K562 (cell line): Measurements from ENCODE around the gene PABPC3. TPM values are rescaled to one million over a fixed set of nuclear protein-coding genes. Genes with fewer than 3 reads are reported as not detected.

Source experiments
- ATAC-seq: fragments of 200-7000 bp; cut with Tn5 transposase; 3 replicates; pipeline ENCODE4 v1.9.1; 2020; ENCODE audit warnings: moderate library complexity
- BruUV-seq: library from RNA; stranded (reverse); fragments of 400-500 nt; replicated peaks from 2 replicates; lab custom pipeline; 2021; lab: Mats Ljungman, UMichigan
- CTCF ChIA-PET: fragments of 300-600 bp; formaldehyde crosslinking; extraction: SDS; loops from one replicate; lab custom pipeline; 2021; ENCODE audit warnings: low intra/inter-chr PET ratio; lab: Yijun Ruan, JAX
- POLR2A ChIA-PET: fragments of 300-600, 350-650 bp; sonication (Branson Sonifier 250); formaldehyde crosslinking; extraction: SDS; loops from one replicate; lab custom pipeline; 2021; ENCODE audit warnings: antibody characterized with exemption, inconsistent platforms; lab: Yijun Ruan, JAX
- DNase-seq, 4 experiments: peaks; one replicate each; pipeline versions ENCODE4 v3.0.0 to v3.0.0-alpha.2; 2011 to 2018; ENCODE audit warnings: low spot score in 3 of 4, mixed read lengths in 3 of 4; ENCODE audit errors: extremely low read depth in 1 of 4
- FAIRE-seq: peaks from 2 replicates; lab custom pipeline; 2011; peaks lifted over from hg19 to GRCh38; lab: Jason Lieb, UNC
- H2AFZ ChIP-seq: 2 replicates; pipeline ENCODE4 v1.6.0; 2011; ENCODE audit warnings: low read depth, low read length, control low read depth, inconsistent platforms
- H3K27ac ChIP-seq: fragments of 200-600 bp; 3 replicates; pipeline ENCODE4 v1.8.0; 2011; ENCODE audit warnings: low read depth, mild to moderate bottlenecking, control low read depth, inconsistent platforms, low read length, moderate library complexity, mixed read lengths; ENCODE audit errors: extremely low read depth
- H3K27me3 ChIP-seq, 2 experiments: fragments of 300-600 bp in 1 of 2; 2 replicates in 1 of 2; 3 replicates in 1 of 2; pipeline versions ENCODE4 v1.6.0 to v1.8.0; 2011; ENCODE audit warnings: inconsistent platforms in 2 of 2, low read length in 2 of 2, mild to moderate bottlenecking in 1 of 2, mixed read lengths in 1 of 2, moderate library complexity in 1 of 2; ENCODE audit not compliant: control insufficient read depth in 2 of 2, insufficient read depth in 2 of 2
- H3K36me3 ChIP-seq: fragments of 300-600 bp; 3 replicates; pipeline ENCODE4 v1.8.0; 2011; ENCODE audit warnings: mild to moderate bottlenecking, low read length, inconsistent platforms; ENCODE audit not compliant: control insufficient read depth, insufficient read depth
- H3K4me1 ChIP-seq, 2 experiments: fragments of 200-600 bp in 1 of 2; replicated peaks in 1 of 2; 2 replicates in 1 of 2; 3 replicates in 1 of 2; pipeline versions ENCODE4 v1.5.1 to v1.8.0; 2011; ENCODE audit warnings: inconsistent platforms in 2 of 2, low read length in 2 of 2, mild to moderate bottlenecking in 1 of 2, mixed read lengths in 1 of 2, moderate library complexity in 1 of 2; ENCODE audit not compliant: control insufficient read depth in 2 of 2, insufficient read depth in 2 of 2
- H3K4me2 ChIP-seq: 2 replicates; pipeline ENCODE4 v1.6.1; 2011; ENCODE audit warnings: low read length, control low read depth, inconsistent platforms, mixed read lengths; ENCODE audit not compliant: insufficient read depth
- H3K4me3 ChIP-seq: fragments of 200-600 bp; sonication (generic), shearing (Covaris generic); 2 replicates; pipeline ENCODE4 v1.5.1; 2016; ENCODE audit warnings: control low read depth, inconsistent platforms
- H3K79me2 ChIP-seq: fragments of 200-600 bp; 3 replicates; pipeline ENCODE4 v1.8.0; 2011; ENCODE audit warnings: low read length, inconsistent platforms; ENCODE audit not compliant: control insufficient read depth, insufficient read depth
- H3K9ac ChIP-seq, 2 experiments: 2 replicates each; pipeline versions ENCODE4 v1.6.0 to v1.6.1; 2011; ENCODE audit warnings: low read depth in 2 of 2, low read length in 2 of 2, control low read depth in 1 of 2, inconsistent platforms in 1 of 2, mild to moderate bottlenecking in 1 of 2, mixed read lengths in 1 of 2; ENCODE audit not compliant: insufficient read depth in 1 of 2
- H3K9me1 ChIP-seq: one replicate; pipeline ENCODE4 v1.6.0; 2011; ENCODE audit warnings: inconsistent platforms, mild to moderate bottlenecking, low read length, moderate library complexity; ENCODE audit not compliant: control insufficient read depth, insufficient read depth
- H3K9me3 ChIP-seq: replicated peaks from 2 replicates; pipeline ENCODE4 v1.5.1; 2011; ENCODE audit warnings: low read depth, low read length, inconsistent platforms; ENCODE audit not compliant: control insufficient read depth, insufficient read depth
- H4K20me1 ChIP-seq: replicated peaks from 2 replicates; pipeline ENCODE4 v1.6.1; 2011; ENCODE audit warnings: low read length, inconsistent platforms, mixed read lengths; ENCODE audit not compliant: control insufficient read depth, insufficient read depth
- ESRRB ChIP-seq: fragments of 250-450 bp; sonication (Bioruptor Pico); IDR thresholded peaks from 2 replicates; pipeline ENCODE4 v1.5.0; 2020; ENCODE audit warnings: mild to moderate bottlenecking, moderate library complexity, borderline replicate concordance
- KAT7 ChIP-seq: sonication (generic); formaldehyde crosslinking; IDR thresholded peaks from 2 replicates; pipeline ENCODE4 v1.8.0; 2022; ENCODE audit warnings: missing genetic modification reagents, mild to moderate bottlenecking, borderline replicate concordance
- RBM14 ChIP-seq: fragments of 200-400 bp; formaldehyde crosslinking; IDR thresholded peaks from 2 replicates; pipeline ENCODE4 v1.6.1; 2018; ENCODE audit warnings: low read depth, mild to moderate bottlenecking, low read length, moderate library complexity, borderline replicate concordance; ENCODE audit not compliant: insufficient read depth
- TAF7 ChIP-seq: fragments of 450-650 bp; IDR thresholded peaks from 2 replicates; pipeline ENCODE4 v1.6.1; 2016; ENCODE audit warnings: missing genetic modification characterization, missing compliant biosample characterization
- ZBTB9 ChIP-seq: fragments of 450-650 bp; formaldehyde crosslinking; IDR thresholded peaks from 2 replicates; pipeline ENCODE4 v1.4.0; 2020; ENCODE audit warnings: mild to moderate bottlenecking, moderate library complexity
- ZNF282 ChIP-seq: sonication (generic); formaldehyde crosslinking; IDR thresholded peaks from 2 replicates; pipeline ENCODE4 v1.8.1; 2023; ENCODE audit warnings: missing genetic modification reagents
- WGBS: fragments of 100-300 bp; shearing (Covaris generic); methylation state at CpG from one replicate; pipeline ENCODE4 v1.1.6; 2016; ENCODE audit warnings: low coverage, mixed read lengths; ENCODE audit not compliant: insufficient coverage; ENCODE audit errors: missing lambda C conversion rate; 5-methylcytosine and 5-hydroxymethylcytosine counted together
- in situ Hi-C: fragments of 300-500 bp; cut with MboI; formaldehyde crosslinking; loops from 4 replicates; pipeline ENCODE4 v1.15.0; 2018; ENCODE audit warnings: inconsistent platforms, mixed read lengths
- intact Hi-C: fragments of 100-400 bp; cut with micrococcal nuclease; formaldehyde crosslinking; loops from 2 replicates; pipeline ENCODE4 v1.14.2; 2022
- polyA plus RNA-seq, 8 experiments: library from polyadenylated mRNA; depleted of rRNA in 4 of 8; stranded (reverse) in 5 of 8; unstranded in 3 of 8; fragments of >200 nt; fragmentation: Nextera tagmentation in 2 of 8; fragmentation: Illumina TruSeq in 1 of 8; extraction: Ambion mirVana in 2 of 8; extraction: Trizol in 1 of 8; gene quantifications; 2 replicates each; pipeline versions ENCODE4 v1.2.1 to v1.2.3, GENCODE V29; 2011 to 2014; ENCODE audit warnings: inconsistent platforms in 1 of 8, missing spikeins in 1 of 8
- total RNA-seq, 7 experiments: library from RNA; depleted of rRNA in 6 of 7; stranded (reverse); fragments of >200 nt in 6 of 7; fragmentation: Illumina TruSeq in 2 of 7; extraction: Trizol in 2 of 7; gene quantifications; 2 replicates each; pipeline versions ENCODE4 v1.2.1 to v1.2.3, GENCODE V29; 2011 to 2021; ENCODE audit warnings: low replicate concordance in 1 of 7

PABPC3 gene
- total and polyA plus RNA-seq, 9 of the 15 experiments (the other 6 are each of a cell fraction or from before 2014, with no cell fraction given) = 0.05 to 0.80 (median 0.25) TPM

DNA sequence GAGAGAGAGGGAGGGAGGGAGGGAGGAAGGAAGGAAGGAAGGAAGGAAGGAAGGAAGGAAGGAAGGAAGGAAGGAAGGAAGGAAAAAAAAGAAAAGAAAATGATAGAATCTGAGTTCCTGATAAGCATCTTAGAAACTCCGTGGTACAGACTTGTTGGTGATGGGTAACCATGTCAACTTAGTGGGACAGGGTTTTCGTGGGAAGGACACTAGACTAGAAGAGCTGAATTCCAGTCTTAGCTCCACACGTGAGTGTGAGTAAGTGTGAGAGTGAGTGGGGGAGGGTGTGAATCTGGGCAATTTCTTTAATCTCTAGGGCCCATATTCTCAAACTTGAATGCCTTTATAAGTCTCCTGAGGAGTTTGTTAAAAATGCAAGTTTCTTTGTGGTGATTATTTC, 35.0 kb downstream of the PABPC3 start:
- WGBS = 0% methylated on average over 2 of the region's 3 CpGs
- intact Hi-C loops (no loop called here), in situ Hi-C loops (no loop called here)
- no peak overlapping the region for H3K27ac ChIP-seq
- no peaks in the 10 kb centered on the region for H3K36me3 ChIP-seq
- H3K4me1 ChIP-seq = no peaks in the 10 kb centered on the region
- TF ChIP-seq RBM14 (no peak), TAF7 (no peak), ZNF282 (CRISPR knock-in tag) (no peak), ZBTB9 (CRISPR knock-in tag) (no peak), KAT7 (no peak), ESRRB (CRISPR knock-in tag) (no peak)
- no peaks in the 10 kb centered on the region for H3K9me1 ChIP-seq
- H3K79me2 ChIP-seq = no peaks in the 10 kb centered on the region
- ChIA-PET CTCF (no interaction called here), POLR2A (interaction anchor here (0.7 kb wide), 1 partner anchor 10 kb away, joined by 3 read pairs; no protein-coding TSS in a partner anchor)
- H3K27me3 ChIP-seq = peaks cover 0 to 4% of the 10 kb centered on the region in 2 experiments; a peak in 1 of 5 replicates
- H3K9me3 ChIP-seq = no peaks in the 10 kb centered on the region
- H3K4me2 ChIP-seq = no peak overlapping the region
- ATAC-seq = no peak
- H3K4me3 ChIP-seq = no peak overlapping the region
- no TSS peak for BruUV-seq
- no peaks in the 10 kb centered on the region for H4K20me1 ChIP-seq
- DNase-seq = no peak
- FAIRE-seq = no peak
- no peak overlapping the region for H2AFZ ChIP-seq
- no peak overlapping the region for H3K9ac ChIP-seq
